ENCODE results near the gene PRR35. TPM values are rescaled to one million over a fixed set of nuclear protein-coding genes. Genes with fewer than 3 reads are reported as not detected.

The PRR35 gene
- total RNA-seq, 1 donor from 2014 or later, result 0.05 TPM

DNA sequence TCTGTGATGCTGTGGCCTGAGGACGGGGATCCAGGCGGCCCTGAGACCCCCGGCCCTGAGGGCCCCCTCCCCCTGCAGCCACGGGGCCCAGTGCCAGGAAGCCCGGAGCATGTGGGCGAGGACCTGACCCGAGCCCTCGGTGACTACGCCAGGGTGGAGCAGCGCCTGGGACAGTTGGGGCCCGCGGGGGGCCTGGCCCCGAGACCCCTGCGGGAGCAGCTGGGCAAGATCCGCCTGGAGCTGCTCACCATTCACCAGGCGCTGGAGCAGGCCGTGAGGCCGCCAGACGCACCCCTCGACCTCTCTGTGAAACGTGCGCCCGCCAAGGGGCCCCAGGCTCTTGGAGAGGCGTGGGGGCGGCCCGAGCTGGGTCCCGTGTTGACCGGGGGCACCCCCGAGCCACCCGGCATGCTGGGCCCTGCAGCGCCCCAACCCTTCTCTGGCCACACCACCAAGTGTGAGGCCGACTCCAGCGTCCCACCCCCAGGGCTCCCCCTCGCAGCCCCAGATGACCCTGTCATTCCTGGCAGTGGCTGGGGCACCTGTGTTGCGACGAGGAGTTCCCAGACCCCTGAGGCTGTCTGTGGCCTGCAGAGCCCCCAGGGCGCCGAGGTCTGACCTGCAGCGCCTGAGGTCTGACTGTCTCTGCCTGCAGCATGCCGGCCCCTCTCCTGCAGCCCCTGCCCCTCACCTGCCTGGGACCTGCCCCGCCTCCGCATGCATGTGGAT is 4.7 kb downstream of the PRR35 start:
- no peak for DNase-seq (ENCODE audit: low read depth)

DNA sequence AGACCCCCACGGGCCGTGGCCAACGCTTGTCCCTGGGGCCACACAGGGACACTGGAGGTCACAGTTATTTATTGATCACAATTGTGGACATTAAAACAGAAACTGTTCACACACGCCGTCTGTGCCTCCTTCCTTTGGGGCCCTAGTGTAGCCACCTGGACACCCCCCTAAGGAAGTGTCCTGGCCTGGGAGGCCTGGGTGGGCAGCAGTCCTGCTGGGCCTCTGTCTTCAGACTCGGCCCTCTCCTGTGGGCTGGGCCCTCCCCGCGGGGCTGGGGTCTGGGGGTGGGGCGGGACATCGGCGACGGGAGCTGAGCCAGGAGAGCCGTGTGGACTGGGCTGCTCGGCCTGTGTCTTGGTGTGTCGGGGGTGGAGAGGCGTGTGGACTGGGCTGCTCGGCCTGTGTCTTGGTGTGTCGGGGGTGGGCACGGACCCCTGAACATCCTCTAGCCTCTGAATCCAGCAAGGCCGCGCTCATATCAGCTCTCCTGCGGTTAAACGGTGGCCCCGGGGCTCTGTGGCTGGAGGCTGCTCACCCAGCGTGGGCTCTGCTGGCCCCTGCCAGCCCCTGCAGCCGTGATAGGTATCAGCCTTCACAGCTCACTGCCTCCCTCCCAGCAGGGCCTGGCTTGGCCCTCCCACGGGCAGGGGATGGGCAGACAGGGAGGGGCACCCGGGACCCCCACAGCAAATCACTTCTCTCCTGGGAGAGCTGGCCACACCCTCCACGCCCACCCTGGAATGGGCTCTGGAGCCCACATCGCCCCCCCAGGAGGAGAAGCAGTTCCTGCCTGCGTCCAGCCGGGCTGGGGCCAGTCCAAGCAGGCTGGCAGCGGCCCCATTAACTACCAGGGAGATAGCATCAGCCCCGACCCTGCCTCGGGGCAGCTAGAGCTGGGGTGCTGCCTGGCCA is 5.5 kb downstream of the PRR35 start:
- DNase-seq (ENCODE audit: low read depth), result peak; percentile 55

DNA sequence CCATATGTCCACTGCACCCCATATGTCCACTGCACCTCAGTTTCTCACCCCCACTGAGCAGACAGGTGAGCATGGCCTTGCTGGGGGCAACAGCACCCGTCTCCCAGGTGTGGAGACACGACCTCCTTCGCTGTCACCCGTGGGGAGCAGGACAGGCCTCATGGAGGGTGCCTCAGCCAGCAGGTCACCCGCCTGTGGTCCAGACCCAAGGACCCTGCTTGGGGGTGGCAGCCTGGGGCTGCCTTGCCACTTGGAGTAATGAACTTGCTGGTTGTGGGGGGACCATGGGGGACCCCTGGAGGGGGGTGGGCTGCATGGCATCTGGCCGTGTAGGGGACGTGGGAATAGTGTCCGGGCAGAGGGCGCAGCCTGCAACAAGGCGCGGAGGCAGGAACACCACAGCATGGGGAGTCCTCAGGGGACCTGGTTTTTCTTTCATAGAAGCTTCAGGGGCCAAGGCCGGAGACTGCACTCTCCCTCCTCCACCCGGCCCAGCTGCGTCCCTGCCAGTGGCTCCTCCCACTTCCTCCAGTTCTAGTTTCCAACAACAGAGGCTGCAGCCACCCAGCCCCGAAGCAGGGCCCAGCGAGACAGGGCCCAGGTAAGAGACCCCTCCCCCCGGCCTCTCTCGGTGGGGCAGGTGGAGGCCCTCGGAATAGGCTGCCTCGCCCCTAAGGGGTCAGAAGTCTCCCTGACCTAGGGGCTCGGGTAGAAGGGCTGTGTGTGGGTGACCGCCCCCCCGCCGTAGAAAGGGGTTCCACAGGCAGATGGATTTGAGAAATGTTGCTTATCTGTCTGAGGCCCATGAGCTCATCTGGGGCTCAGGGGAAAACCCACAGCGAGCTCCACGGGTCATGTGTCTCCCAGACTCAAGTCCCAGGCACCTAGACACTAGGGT is 6.5 kb downstream of the PRR35 start, which contains the start of gene NHLRC4:
Gene NHLRC4, plus strand, starts transcription at position 531 of the 898 bp plus-strand sequence. CDS start 1,043 bp downstream, outside the sequence.
- DNase-seq (ENCODE audit: low read depth), result no peak

DNA sequence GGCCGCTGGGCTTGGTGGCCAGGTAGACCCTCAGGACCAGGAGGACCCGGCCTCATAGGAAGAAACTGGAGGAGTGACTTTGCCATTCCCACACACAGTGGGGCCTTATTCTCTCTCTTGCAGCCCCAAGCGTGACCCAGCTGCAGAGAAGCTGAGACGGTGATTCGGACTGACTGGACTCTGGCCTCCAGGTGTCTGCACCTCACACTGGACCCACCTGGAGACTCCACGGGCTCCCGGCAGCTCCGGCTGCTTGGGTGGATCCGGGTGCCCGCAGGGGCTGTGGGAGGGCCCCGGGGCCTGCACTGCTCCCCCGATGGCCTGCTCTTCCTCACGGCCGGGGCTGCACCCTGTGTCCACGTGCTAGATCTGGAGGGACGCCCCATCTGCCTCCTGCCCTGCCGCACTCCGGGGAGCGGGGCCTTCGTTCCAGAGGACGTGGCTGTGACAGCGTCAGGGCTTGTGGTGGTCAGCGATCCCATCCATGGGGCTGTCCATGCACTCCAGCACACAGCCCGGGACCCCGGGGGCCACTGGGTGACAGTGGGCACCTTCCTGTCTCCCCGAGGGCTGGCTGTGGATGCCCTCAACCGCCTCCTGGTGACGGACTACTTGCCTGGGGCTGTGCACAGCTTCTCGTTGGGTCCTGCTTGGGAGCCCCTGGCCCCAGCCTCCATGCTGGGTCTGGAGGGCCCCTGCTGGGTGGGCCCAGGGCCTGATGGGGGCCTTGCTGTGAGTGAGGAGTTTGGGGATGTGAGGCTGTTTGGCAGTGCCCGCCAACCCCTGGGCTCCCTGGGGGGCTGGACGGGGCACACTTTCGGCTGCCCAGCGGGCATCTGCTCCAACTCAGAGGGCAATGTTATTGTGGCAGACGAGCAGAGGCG is 7.4 kb downstream of the PRR35 start:
- no peak for DNase-seq (ENCODE audit: low read depth)

DNA sequence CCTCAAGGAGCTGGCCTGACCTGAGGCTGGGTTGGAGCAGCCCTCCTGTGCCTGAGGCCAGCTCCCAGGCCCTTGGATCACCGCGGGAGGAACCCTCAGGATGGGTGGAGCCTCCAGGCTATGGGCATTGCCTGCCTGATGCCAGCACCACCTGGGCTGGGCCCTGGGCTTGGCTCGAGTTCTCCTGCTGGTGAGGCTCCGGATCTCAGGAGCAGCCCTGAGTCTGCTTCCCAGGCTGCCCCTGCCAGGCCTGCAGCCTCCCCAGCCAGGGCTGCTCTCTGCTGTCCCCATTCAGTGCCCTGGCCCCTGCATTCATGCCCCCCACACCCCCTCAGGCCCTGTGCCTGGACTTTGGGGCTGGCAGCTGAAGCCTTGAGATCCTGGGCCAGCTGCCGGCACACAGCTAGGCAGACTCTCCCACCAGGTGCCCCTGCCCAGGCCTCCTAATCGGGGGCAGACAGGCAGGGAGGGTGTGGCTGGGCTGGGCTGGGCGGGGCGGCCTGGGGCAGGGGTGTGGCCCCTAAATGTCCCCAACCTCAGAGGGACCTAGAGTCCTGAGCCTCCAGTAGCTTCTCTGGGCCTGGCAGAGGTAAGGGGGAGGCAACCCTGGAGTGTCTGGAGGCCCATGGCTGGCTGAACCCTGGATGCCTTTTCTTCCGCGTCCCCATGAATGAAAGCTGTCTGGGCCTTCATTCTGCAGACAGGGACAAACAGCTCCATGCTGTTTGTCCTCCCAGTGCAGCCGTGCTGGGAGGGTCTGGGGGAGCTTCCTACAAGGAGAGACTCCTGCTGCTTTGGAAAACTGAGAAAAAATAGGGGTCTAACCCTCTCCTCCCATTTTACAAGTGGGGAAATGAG is 8.4 kb downstream of the PRR35 start:
- no peak for DNase-seq (ENCODE audit: low read depth)

DNA sequence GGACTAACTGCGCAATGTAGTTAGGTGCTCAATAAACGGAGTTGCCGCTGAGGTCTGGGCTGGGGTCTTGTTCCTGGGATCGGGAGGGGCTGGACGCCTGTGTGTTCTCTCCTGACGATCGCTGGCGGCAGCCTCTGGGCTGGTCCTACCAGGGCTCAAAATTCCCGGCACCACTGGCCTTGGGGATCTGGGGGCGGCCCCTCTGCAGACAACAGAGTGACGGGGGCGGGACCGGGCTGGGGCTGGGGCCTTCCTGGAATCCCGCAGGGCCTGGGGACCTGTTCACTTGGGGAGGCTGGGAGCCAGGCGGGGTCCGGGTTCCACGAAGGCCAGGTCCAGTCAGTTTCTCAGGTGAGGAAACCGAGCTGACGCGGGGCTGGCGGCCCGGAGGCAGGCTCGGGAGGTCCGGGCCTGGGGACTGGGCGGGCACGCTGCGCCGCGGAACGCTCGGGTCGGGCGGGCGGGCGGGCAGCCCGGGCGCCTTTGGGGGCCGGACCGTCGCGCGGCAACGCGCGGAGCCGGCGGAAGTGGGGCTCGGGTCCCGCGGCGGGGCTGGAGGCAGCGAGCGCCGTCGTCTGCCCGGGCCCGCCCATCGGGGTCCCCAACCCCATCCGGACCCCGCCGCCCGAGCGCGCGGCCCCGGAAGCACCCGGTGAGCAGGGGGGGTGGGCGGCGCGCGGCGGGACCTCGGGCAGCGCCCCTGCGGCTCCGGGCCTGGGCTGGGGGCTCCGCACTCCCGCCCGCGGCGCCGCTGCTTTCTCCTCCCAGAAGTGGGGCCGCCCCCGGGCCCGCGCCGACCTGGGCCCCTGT is 9.5 kb downstream of the PRR35 start, which contains the start of gene PIGQ:
Gene PIGQ, plus strand, starts transcription at position 524 of the 810 bp plus-strand sequence. CDS start 4,107 bp downstream, outside the sequence.
- DNase-seq (ENCODE audit: low read depth), result no peak

DNA sequence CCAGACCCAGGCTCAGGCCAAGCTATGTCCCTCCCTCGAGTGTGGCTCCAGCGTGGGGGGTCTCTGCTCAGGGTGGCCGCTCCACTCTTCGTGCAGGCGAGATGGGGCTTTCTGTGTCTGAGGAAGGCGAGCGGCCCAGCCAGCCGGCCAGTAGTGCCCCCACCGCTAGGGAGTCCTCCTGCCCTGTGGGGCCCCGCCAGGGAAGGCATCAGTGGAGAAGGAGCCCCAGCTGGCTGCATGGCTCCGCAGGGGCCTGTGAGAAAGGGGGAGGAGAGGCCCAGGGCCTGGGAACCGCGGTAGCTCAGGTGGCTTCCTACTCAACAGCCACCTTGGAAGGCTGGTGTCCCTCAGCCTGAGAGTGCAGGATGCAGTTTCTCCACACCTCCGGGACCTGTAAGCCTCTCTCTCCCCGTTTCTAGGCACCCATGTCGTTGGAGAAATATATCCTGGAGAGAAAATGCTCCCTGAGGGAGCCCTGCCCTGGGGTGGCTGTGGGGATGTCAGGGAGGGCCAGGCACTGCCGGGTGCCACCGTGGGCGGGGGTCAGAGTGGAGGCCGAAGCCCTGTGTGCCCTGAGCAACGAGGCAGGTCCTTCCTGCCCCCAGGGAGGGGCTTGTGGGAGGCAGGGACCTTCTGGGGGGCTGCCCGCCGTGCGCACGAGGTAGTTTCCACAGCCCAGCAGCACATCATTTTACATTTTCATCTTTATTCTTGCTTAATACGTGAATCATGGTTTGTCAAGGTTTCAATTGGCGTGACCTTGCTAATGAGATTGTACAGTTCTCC is 12.9 kb downstream of the PRR35 start:
- no peak for DNase-seq (ENCODE audit: low read depth)

DNA sequence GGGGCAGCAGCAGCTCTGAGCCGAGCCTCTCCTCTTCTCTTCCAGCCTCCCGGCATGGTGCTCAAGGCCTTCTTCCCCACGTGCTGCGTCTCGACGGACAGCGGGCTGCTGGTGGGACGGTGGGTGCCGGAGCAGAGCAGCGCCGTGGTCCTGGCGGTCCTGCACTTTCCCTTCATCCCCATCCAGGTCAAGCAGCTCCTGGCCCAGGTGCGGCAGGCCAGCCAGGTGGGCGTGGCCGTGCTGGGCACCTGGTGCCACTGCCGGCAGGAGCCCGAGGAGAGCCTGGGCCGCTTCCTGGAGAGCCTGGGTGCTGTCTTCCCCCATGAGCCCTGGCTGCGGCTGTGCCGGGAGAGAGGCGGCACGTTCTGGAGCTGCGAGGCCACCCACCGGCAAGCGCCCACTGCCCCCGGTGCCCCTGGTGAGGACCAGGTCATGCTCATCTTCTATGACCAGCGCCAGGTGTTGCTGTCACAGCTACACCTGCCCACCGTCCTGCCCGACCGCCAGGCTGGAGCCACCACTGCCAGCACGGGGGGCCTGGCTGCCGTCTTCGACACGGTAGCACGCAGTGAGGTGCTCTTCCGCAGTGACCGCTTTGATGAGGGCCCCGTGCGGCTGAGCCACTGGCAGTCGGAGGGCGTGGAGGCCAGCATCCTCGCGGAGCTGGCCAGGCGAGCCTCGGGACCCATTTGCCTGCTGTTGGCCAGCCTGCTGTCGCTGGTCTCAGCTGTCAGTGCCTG is 14.0 kb downstream of the PRR35 start:
- DNase-seq (ENCODE audit: low read depth), result no peak

DNA sequence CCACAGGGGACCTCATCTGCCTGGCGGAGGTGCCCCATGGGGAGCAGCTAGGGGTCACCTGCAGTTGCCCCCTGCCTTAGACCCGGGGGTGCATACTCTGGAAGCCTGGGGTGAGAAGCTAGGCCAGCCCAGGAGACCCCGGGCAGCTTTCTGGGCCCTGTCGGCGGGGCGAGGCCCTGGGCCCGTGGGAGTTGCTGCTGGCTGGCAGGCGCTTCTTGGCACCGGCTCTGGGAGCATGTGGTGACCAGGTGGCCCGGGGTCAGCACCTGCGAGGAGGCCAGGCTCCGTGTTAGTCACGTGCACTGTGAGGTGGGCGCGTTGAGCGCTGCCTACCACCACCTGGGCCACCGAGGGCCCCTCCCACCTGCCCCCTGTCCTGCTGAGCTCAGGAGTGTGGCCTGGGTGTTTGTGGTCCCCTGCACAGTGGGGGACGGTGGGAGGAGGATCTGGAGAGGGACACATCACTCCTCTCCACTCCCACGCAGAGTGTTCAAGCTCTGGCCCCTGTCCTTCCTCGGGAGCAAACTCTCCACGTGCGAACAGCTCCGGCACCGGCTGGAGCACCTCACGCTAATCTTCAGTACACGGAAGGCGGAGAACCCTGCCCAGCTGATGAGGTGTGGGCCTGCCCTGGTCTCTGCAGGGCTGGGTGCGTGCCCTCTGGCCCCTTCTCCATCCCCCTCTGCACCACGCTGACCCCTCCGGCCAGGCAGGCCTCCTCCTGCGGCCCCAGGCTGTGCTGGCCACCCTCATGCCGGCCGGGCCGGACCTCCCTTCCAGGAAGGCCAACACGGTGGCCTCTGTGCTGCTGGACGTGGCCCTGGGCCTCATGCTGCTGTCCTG is 15.4 kb downstream of the PRR35 start:
- no peak for DNase-seq (ENCODE audit: low read depth)

DNA sequence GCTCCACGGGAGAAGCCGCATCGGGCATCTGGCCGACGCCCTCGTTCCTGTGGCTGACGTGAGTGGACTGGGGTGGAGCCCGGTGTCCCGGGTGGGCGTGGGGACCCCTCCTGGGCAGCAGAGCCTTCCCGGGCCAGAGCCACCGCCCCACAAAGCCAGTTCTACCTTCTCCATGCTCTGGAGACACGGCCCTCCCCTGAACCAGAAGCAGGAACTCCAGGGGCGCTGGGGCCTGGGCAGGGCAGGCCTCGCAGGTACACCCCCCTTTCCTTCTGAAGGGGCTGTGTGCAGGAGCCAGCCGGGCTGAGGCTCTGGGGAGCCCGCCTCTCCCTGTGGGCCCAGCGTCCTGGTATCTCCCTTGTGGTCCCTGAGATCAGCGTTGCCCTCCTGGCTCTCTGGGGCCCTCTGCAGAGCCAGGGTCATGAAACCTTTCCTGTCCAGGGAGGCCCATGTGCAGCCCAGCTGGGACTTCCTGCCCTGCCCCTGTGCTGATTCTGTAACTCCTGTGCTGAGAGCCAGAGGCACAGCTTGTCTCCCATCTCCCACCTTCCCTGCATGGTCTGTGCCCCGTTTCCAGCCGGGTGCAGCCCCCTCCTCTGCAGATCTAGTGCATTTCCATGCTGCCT is 16.1 kb downstream of the PRR35 start:
- DNase-seq (ENCODE audit: low read depth), result no peak

DNA sequence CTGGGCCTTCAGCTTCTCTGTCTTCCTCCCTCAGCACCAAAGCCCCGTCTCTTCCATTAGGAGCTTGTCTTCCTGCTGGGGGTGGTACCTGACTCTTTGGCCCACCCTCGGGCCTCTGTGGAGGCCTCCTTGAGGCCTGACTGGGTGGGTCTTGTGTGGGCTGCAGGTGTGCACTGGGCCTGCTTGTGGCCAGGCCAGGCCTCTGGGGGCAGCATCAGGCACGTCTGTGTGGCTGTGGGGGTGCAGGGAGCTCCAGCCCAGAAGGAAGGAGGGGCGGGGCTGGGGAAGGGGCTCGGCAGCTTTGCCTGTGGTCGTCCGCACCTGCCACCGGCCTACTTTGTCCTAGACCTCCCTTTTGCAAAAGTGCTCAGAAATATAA is 16.6 kb downstream of the PRR35 start:
- DNase-seq (ENCODE audit: low read depth), result no peak

DNA sequence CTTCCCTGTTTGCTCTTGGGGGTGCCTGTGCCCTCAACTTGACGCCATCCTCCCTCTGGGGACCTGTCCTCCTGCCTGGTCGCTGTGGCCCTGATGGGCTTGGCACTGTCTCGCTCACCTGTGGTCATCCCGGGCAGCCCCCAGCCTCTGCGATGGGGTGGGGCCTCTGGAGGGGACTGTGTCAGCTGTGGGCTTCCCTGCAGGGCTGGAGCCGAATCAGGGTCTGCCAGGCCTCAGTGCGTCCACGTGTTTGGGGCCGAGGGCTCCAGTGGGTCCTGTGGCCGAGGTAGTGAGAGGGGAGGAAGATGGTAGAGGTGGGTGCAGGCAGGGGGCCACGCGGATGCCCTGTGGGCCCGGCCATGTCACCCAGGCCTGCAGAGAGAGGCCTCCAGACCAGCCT is 17.6 kb downstream of the PRR35 start:
- DNase-seq (ENCODE audit: low read depth), result no peak

DNA sequence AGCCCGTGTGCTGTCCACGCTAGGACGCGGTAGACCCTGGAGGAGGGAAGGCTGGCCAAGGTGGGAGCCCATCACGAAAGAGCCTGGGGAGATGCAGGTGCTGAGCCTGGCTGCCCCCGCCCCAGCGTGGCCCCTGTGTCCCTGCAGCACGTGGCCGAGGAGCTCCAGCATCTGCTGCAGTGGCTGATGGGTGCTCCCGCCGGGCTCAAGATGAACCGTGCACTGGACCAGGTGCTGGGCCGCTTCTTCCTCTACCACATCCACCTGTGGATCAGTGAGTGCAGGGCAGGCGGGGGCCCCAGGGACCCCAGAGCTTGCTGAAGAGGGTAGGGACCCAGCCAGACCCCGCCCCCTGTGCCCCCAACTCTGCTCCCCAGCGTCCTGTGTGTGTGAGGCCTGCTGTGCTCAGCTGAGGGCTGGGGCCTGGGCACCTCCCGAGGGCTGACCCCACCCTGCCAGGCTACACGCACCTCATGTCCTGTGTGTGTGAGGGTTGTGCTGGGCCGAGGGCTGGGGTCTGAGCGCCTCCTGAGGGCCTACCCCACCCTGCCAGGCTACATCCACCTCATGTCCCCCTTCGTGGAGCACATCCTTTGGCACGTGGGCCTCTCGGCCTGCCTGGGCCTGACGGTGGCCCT is 18.2 kb downstream of the PRR35 start:
- DNase-seq (ENCODE audit: low read depth), result no peak

DNA sequence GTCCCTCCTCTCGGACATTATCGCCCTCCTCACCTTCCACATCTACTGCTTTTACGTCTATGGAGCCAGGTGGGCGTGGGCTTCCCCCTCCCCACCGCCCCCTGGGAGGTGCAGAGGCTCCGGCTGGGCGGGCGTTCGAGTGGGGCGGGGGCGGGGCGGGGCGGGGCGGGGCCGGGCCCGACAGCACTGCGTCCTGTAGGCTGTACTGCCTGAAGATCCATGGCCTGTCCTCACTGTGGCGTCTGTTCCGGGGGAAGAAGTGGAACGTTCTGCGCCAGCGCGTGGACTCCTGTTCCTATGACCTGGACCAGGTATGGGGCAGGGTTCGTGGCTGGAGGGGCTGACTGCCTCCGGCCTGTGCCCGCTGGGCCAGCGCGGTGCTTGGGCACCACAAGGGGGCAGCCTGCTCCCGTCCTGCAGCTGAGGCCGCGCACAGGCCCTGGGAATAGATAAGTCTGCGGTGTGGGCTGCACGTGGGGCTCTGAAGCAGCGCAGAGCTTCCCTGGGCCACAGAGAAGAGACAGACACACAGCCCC is 18.7 kb downstream of the PRR35 start:
- no peak for DNase-seq (ENCODE audit: low read depth)

All from renal cortical epithelial cell (primary cell).